Activated CD4-positive, alpha-beta T cell treated with anti-CD3 and anti-CD28 coated beads for 24 hours (primary cell): ENCODE measurements around the gene C20orf204.

Experiments
- DNase-seq, 2 donors: peaks; one replicate each; pipeline ENCODE4 v3.0.0-alpha.2; 2020; ENCODE audit warnings: low read depth in 2 of 2

C20orf204 gene

DNA sequence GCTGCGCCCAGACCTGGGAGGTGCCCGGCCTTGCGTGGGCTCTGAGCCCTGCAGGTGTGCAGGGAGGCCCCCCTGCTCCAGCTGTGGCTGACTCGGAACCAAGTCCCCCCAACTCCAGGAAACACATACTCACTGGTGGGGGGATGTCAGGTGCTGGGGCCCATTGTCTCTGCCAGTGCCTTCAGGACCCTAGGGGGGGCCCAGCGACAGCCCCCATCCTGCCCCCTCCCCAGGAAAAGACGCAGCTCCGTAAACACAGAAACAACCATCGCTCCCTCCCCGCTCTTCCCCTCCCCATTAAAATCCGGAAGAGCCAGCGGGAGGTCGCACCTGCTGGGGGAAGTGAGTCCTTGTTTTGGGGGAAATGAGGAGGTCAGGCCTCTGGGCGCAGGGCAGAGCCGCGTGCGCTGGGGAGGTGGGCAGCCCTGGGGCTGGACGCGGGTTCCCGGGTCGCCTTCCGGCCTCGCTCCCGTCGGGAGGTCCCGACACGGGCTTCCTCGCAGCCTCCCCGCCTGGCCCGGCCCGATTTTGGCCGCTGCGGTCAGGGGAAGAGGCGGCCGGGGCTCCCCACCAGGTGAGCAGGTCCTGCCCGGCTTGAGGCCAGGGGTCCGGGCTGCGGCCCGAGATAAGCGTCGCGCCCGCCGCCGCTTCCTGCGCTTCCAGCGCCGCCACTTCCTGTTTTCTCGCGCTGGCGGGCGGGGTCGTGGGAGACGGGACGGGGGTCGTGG, 6.2 kb downstream of the C20orf204 start:
- DNase-seq: no peak

GRCh38 chr20:64043768-64044167, 7.8 kb downstream of the C20orf204 start:
- DNase-seq: no peak

- no peak for DNase-seq
Observed at GRCh38 chr20:64044484-64045247, 8.7 kb downstream of the C20orf204 start.

DNA sequence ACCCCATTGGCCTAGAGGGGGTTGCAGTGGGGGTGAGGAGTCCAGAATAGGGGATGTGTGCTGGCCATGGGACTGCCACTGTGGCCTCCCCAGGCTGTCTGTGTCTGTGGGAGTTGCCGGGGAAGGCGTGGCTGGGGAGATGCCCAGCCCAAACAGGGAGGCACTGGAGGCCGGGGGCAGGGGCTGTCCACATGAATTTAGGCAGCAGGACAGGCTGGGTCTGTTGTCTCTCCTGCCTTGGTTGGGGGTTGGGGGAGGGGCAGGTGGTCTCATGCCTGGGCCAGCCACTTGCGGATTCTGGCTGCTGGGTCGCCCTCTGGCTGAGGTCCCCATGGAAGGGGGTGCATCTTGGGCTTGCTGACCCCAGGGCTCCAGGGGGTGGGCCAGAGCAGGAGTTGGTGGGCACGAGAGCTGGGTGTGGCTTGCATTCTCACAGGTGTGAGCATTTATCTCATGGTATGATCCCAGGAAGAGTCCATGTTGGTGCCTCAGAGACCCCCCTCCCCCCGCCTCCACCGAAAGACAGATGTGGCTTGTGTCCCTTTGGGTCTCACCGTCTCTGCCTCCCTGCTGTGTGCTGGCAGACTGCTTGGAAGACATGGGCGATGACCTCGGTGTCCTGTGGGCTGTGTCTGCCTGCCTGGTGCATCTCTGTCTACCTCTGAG, 9.5 kb downstream of the C20orf204 start:
- DNase-seq: no peak

DNA sequence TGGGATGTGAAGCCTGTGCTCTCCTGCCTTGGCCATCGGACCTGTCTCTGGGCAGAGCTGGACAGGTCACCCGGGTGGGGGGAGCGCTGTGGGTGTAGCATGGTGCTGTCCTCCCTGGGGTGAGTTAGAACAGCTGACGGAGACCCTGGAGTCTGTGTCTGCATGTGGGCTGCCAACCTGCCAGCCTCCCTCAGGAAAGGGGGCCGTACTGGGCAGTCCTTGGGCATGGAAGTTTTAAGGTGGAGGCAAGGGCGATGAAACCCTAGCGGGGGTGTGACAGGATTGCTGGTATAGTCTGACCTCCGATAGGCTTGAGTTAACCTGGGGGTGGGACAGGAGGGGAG, 11.0 kb downstream of the C20orf204 start:
- no peak for DNase-seq

- no peak for DNase-seq
Observed at GRCh38 chr20:64047968-64048401, 12.0 kb downstream of the C20orf204 start.

DNA sequence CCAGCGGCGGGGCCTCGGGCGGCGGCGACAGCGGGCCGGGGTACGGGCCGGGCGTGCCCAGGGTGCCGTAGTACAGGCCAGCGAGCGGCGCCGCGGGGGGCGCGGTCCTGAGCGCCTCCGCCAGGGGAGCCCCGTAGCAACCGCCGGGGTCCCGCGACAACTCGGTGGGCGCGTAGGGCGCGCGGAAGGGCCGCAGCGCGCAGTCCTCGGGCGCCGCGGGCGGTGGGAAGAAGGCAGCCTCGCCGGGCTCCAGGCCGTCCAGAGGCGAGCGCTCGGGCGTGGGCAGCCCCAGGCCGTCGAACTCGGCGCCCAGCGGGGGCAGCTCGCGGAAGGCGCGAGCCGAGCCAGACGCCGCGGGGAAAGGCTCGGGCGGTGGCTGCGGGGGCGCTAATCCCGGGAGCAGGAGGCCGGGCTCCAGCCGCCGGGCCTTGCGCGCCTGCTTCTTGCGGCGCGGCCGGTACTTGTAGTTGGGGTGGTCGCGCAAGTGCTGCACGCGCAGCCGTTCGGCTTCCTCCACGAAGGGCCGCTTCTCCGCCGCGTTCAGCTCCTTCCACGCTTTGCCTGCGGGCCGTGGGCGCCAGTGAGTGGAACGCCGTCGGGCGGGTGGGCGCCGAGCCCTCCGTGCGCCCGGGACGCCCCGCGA, 12.5 kb downstream of the C20orf204 start:
- no peak for DNase-seq

- DNase-seq: no peak
Observed at GRCh38 chr20:64049060-64049877, 13.3 kb downstream of the C20orf204 start, which contains the start of gene SOX18. Gene SOX18 (minus strand): TSS chr20:64049639. CDS start chr20:64049516, 123 bp downstream.

DNA sequence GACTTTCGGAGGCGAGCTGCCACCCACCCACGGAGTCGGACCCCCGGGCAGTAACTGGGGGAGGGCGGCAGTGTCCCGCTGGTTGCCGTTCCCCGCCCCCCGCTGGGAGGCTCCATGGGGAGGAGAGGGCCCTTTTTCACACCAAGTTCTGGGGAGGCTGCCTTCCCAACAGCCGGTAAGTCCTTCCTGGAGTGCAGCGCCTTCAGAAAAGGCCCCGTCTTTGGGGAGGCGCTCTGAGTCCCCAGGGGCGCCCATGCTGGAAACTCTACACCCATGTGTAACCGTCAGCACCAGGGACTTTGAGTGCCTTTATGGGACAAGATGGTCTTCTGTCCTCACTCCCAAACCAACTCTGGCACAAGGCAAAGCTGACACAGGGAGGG, 13.9 kb downstream of the C20orf204 start:
- DNase-seq: no peak

- no peak for DNase-seq
Observed at GRCh38 chr20:64050261-64051032, 14.5 kb downstream of the C20orf204 start.

DNA sequence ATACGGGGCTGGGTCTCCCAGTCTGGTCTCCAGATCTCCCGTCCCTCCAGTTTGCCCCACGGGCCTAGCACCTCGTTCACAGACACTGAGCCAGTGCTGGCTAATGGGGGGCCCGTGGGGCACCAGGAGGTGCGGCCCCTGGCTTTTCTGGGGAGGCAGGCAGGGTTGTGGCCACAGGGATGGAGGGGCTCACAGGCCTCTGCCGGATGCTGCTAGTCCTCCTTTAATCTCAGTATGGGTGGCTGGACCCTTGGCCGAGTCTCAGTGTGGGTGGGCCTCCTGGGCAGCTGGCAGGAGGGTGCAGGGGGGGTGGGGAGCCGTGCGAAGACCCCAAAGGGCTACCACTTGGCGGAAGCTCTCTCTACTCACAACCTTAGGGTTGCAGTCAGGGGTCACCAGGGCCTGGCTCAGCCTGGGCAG, 15.1 kb downstream of the C20orf204 start:
- no peak for DNase-seq

- DNase-seq: no peak
Observed at GRCh38 chr20:64051561-64052325, 15.8 kb downstream of the C20orf204 start.

- no peak for DNase-seq
Observed at GRCh38 chr20:64052326-64052722, 16.3 kb downstream of the C20orf204 start.

- DNase-seq: no peak
Observed at GRCh38 chr20:64052987-64053840, 17.2 kb downstream of the C20orf204 start.

DNA sequence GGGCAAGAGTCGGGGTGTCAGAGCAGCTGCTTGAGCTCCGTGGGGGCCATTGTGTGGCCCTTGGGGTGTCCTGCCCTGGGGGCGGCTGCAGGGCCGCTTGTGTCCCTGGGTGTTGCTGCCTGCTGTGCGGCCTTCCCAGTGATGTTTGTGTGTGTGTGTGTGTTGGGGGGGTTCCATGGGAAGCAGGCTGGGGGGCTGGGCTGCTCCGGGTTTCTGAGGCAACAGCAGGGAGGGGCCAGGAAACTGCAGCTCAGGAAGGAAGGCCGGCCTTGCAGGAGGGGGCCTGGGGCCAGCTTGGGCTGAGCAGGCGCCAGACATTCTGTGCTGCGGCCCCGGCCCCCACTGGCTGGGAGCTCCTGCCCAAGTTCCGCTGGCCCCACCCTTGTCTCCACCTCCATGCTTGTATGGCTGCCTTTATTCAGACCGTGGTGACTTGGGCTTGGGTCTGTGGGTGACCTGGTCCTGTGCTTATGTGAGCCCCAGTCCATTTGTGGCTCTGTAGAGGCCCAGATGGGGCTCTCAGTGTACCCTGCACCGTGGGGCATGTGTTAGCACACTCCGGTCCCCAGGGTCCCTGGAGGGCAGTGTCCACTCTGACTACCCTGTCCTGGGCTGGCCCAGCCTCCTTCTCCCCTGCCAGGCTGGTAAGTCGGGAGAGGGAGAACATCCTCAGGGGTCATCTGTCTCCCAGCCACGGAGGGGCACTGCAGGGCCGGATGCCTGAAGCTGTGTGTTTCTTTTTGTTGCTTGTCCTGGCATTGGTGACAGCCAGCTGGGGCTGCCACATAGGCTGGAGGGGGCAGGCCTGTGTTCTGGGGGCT, 18.1 kb downstream of the C20orf204 start:
- DNase-seq: no peak

- no peak for DNase-seq
Observed at GRCh38 chr20:64055396-64055892, 19.5 kb downstream of the C20orf204 start.

DNA sequence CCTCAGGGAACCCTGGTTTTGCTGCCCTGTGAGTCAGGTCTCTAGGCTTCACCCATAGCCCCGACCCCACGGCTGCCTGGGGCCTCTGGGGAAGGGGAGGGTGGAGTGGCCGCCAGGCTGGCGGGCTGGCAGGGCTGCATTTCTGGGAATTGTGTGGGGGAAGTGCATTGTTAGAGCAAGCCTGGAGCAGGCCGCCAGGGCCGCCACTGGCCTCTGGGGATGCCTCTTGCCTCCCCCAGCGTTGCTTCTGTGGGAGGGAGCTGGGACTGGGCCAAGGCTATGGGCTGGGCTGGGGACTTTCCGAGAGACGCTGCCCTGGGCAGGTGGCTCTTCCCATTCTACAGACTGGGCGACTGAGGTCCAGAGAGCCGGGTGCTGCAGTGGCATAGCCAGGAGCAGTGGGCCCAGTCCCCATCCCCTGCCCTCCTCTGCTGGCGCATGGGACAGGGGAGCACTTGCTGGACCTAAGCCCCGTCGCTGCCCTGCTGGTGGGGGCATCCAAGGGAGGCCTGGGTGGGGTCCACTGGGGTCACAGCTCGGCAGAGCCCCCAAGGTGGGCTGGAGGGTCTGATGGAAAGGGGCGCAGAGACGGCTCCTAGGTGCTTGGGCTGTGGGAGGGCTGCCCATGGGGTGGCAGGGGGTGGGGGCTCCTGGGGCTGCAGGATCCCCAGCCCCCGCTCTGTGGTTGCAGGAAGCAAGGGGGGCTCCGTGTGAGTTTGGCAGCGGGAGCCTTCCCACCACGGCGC, 20.1 kb downstream of the C20orf204 start:
- no peak for DNase-seq
